LHCN-M2 (cell line): ENCODE measurements around the gene CD8A. TPM values are rescaled to one million over a fixed set of nuclear protein-coding genes. Genes with fewer than 3 reads are reported as not detected.
"Not testable (repeated sequence)": the region's sequence is repeated elsewhere in the genome, so short reads cannot be mapped to it uniquely, and the experiment has no call there.

Source experiments
- DNase-seq: peaks from one replicate; pipeline ENCODE4 v3.0.0-alpha.2; 2012; ENCODE audit warnings: low read depth
- polyA plus RNA-seq: library from polyadenylated mRNA; unstranded; fragments of >200 nt; gene quantifications from one replicate; pipeline ENCODE4 v1.2.1, GENCODE V29; 2012; ENCODE audit warnings: missing spikeins
- total RNA-seq: library from RNA; depleted of rRNA; stranded (reverse); fragments of >200 nt; gene quantifications from 2 replicates; pipeline ENCODE4 v1.2.3, GENCODE V29; 2014; rRNA removed

CD8A gene
- total RNA-seq, result not detected in 2 replicates
- polyA plus RNA-seq, result not detected

DNA sequence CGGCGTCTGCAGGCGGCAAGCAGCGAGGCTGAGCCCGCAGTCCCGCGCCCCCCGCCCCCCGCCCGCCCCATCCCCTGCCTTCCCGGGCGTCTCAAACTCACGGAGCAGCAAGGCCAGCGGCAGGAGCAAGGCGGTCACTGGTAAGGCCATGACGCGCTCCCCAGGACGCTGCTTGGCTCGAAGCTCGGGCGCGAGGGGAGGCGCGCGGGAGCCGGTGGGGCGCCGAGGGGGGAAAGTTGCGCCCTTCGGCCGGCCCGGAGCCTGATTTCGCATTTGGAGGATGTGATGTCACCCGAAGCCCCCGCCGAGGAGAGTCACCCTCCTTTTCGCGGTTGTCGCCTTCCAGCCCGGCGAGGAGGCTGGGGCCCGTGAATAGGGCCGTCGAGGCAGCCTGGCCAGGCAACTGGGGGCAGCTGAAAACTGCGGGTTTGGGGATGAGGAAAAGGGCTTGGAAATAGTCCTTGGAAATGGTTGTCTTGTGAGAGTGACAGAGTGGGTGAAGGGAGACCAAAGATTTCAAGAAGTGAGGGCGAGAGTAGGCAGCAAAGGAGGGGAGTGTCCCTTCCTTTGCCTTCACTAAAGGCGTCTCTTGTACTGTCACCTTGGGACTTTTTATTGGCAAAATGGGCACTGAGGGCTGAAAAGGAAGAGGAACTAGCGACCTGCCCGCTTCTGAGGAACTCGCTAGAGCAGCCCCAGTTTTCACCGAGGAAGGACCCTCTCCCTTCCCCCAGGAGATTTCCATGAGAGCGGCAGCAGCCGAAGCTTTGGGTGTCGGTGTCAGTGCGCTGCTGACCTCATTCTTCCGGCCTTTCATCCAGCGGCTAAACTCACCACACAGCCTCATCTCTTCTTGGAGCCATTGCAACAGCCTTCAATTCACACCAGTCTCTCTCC is at the start of gene CD8A:
Gene CD8A (minus strand): TSS at position 238 of the 897 bp plus-strand sequence. CDS start 88 bp downstream, at position 150.
- no peak for DNase-seq

DNA sequence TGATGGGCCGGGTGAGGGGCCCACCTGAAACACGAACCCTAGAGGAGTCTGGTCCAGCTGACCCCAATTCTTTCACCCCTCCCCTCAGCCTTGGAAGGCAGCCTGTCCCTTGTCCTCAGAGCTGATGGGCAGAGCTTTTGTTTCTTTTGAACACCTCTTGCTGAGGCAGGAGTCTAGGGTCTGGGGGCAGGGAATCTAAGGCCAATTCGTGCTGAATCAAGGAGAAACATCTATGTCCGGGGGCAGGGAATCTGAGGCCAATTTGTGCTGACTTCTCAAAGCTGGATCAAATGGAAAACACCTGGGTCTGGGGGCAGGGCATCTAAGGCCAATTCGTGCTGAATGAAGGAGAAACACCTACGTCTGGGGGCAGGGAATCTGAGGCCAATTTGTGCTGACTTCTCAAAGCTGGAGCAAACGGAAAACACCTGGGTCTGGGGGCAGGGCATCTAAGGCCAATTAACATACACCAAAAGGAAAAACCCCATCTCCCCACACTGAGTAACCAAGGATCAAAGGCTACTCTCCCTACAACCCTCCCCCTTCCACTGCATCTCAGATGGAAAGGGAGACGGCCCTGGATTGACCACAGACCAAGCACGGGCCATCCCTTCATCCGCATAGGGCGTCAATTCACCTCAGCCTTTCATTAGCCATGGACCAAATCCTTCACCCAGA is 49.3 kb upstream of the CD8A start:
- not testable (repeated sequence) for DNase-seq

DNA sequence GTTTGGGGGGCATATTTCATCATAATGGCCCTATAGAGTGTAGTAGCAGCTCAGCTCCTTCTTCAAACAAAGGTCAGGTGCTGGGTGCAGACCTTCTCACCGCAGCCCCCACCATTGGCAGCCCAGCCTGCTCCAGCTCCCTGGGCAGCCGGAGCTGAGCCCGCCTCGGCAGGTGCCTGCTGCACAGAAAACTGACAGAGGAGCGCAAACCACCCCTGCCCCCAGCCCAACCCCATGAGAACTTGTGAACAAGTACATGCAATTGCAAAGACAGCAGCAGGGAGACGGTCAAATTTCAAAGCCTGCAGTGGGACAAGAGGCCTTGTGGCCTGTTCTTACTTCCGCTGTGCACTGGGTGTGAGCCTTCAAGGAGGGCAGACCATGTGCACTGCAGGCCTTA is 48.7 kb upstream of the CD8A start:
- DNase-seq, result not testable (repeated sequence)

- DNase-seq, result not testable (repeated sequence)
These were observed 47.0 kb upstream of the CD8A start for GRCh38 chr2:86837714-86838113.

DNA sequence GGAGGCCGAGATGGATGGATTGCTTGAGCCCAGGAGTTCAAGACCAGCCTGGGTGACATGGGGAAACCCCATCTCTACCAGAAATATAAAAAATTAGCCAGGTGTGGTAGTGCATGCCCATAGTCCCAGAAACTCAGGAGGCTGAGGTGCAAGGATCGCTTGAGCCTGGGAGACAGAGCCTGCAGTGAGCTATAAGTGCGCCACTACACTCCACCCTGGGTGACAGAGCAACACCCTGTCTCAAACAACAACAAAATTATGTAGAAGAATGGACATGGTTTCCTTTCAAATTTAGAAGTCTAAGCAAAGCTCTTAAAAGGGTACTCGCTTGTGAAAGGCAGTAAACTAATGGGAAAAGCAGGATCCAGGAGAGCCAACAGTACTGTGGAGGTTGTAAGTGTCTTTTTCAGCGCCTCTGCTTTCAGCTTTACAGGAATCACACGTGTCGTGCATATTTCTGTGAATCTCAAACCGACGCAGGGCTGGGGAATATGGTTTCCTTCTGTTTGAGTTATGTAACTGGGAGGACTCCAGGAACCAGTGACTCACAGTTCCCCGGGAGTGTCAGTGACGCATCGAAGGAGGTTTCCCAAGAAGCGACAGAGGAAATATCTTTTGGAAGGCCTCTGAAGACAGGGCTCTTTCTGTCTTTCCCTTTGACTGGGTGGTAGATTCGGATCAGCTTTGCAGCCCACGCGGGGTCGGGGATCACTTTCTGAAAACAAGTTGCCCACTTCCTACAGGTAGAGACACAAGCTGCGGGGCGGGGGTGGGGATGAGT is 46.4 kb upstream of the CD8A start:
- DNase-seq, result peak; percentile 79

DNA sequence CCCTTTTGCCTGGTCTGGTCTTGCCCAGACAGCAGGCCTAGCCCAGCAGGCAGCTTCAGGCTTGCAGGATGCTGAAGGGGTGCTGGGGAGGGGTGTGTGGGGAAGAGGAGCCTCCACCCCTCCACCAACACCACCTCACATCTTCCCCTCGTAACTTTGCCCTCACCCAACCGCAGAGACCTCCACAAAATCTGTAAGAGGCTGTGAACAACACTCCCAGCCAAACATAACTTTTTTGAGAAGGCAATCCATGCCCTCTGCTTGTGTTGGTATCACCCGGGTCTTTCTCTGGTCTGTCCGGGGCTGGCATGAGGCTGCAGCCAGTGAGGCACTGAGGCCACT is 44.8 kb upstream of the CD8A start:
- DNase-seq, result not testable (repeated sequence)

DNA sequence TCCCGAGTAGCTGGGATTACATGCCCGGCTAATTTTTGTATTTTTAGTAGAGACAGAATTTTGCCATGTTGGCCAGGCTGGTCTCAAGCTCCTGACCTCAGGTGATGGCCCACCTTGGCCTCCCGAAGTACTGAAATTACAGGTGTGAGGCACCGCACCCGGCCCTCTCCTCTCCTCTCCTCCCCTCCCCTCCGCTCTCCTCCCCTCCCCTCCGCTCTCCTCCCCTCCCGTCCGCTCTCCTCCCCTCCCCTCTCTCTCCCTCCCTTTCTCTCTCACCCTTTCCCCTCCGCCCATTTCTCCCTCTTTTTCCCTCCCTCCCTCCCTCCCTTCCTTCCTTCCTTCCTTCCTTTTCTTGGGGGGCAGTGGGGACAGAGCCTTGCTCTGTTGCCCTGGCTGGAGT is 42.6 kb upstream of the CD8A start:
- no peak for DNase-seq

DNA sequence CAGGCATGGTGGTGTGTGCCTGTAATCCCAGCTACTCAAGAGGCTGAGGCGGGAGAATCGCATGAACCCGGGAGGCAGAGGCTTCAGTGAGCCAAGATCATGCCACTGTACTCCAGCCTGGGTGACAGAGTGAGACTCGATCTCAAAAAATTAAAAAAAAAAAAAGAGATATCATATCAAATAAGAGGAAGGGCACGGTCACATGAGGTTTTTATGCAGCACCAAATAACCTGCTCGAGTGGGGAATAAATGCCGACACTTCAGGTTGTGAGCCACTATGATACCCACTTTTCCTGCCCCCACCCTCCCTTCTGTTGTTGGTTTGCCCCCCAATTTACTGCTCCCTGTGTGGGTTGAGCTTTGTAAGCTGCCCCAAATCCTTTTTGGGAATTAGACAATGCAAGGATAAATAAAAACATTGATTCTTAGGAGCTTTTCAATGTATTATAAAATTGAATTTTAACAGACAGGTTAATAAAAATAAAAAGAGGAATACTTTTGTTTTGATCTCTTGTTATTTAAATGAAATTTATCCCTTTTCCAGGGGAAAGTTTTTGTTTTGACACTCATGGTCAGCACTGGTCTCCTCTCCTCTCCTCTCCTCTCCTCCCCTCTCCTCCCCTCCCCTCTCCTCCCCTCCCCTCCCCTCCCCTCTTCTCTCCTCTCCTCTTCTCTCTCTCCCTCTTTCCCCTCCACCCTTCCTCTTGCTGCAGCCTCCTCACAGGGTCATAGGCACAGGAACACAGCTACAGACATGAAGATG is 41.8 kb upstream of the CD8A start:
- DNase-seq, result no peak

DNA sequence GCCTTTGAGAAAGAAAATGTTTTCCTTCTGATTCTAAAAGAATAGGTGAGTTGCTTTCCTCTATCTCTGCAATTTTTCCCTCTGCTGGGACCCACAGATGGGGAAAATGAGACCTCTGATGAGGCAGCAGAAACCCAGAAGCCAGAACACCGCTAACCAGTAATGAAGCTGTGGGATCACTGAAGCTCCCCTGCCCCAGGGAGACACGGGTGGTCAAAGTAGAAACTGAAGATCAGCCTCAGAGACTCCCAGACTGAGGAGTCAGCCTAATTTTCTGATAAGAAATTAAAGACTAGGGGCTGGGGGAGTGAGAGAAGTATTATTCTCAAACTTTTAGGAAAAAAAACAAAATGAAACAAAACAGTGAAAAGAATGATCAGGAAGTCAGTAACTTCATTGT is 40.8 kb upstream of the CD8A start:
- no peak for DNase-seq

DNA sequence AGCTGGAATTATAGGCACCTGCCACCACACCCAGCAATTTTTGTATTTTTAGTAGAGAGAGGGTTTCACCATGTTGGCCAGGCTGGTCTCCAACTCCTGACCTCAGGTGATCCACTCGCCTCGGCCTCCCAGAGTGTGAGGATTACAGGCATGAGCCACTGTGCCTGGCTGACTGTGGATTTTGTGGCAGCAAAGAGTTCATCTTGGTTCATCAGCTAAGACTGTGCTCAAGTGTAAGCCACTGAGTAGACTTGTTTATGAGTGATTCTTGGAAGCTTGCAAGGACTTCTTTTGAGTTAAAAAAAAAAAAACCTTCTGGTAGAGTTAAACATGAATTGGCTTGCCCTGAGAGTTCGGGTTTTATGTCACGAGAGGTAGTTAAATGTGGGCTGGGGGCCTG is 36.2 kb upstream of the CD8A start:
- DNase-seq, result no peak

- no peak for DNase-seq
These were observed 35.1 kb upstream of the CD8A start for GRCh38 chr2:86825693-86826381.

- DNase-seq, result no peak
These were observed 34.5 kb upstream of the CD8A start for GRCh38 chr2:86825036-86825692.

GRCh38 chr2:86822668-86823345 is 32.1 kb upstream of the CD8A start:
- DNase-seq, result no peak

GRCh38 chr2:86821842-86822241 is 31.1 kb upstream of the CD8A start:
- no peak for DNase-seq

- DNase-seq, result no peak
These were observed 30.6 kb upstream of the CD8A start for GRCh38 chr2:86821306-86821705.

DNA sequence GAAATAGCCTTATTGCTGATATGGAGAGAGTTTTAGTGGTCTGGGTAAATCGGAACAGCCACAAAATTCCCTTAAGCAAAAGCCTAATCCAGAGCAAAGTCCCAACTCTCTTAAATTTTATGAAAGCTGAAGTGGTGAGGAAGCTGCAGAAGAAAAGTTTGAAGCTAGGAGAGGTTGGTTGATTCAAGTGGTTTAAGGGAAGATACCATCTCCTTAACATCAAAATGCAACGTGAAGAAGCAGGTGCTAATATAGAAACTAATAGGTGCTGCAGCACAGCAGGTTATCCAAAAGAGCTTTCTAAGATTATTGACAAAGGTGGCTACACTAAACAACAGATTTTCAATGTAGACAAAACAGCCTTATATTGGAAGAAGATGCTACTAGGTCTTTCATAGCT is 28.2 kb upstream of the CD8A start:
- no peak for DNase-seq

DNA sequence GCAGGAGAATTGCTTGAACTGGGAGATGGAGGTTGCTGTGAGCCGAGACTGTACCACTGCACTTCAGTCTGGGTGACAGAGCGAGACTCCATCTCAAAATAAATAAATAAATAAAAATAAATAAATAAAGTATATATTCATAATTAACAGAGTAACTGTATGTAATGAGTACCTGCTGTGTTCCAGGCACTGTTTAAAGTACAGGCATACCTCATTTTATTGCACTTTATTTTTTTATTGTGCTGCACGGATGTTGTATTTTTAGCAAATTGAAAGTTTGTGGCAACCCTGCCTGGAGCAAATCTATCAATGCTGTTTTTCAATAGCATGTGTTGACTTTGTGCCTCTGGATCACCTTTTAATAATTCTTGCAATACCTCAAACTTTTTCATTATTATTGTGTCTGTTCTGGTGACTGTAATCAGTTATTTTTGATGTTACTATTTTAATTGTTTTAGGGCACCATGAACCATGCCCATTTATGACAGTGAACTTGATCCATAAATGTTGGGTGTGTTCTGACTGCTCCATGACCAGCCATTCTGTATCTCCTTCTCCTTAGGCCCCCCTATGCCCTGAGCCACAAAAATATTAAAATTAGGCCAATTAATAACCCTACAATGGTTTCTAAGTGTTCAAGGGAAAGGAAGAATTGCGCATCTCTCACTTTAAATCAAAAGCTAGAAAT is 27.5 kb upstream of the CD8A start:
- no peak for DNase-seq

GRCh38 chr2:86815611-86816010 is 24.9 kb upstream of the CD8A start:
- no peak for DNase-seq

GRCh38 chr2:86809481-86810121 is 18.9 kb upstream of the CD8A start:
- DNase-seq, result no peak
